ENCODE results near the gene DDIAS.

Gene DDIAS

GRCh38 chr11:82978422-82979099 is 77.0 kb downstream of the DDIAS start:
- H3K9me3 ChIP-seq (replicated peaks; ENCODE audit: low read length): no peaks in the 10 kb centered on the region
- no peaks in the 10 kb centered on the region for H3K27me3 ChIP-seq (ENCODE audit: control insufficient read depth, insufficient read depth, low read length)
- H3K4me3 ChIP-seq (ENCODE audit: low read length): no peak overlapping the region
- H3K4me2 ChIP-seq (ENCODE audit: low read length): no peak overlapping the region
- peaks cover 10% of the 10 kb centered on the region for H3K36me3 ChIP-seq (ENCODE audit: insufficient read depth, low read length)
- H3K9ac ChIP-seq (ENCODE audit: low read depth, low read length): no peak overlapping the region
- peaks cover 38% of the 10 kb centered on the region for H3K4me1 ChIP-seq (ENCODE audit: control insufficient read depth, insufficient read depth, low read length)

- H3K4me3 ChIP-seq (ENCODE audit: low read length): peak overlapping the region; percentile 28
- H3K27me3 ChIP-seq (ENCODE audit: control insufficient read depth, insufficient read depth, low read length): no peaks in the 10 kb centered on the region
- H3K9ac ChIP-seq (ENCODE audit: low read depth, low read length): peak overlapping the region; percentile 43
- peaks cover 38% of the 10 kb centered on the region for H3K4me1 ChIP-seq (ENCODE audit: control insufficient read depth, insufficient read depth, low read length)
- H3K9me3 ChIP-seq (replicated peaks; ENCODE audit: low read length): no peaks in the 10 kb centered on the region
- H3K36me3 ChIP-seq (ENCODE audit: insufficient read depth, low read length): peaks cover 17% of the 10 kb centered on the region
- peak overlapping the region; percentile 33 for H3K4me2 ChIP-seq (ENCODE audit: low read length)
Observed at GRCh38 chr11:82979824-82980223, 78.3 kb downstream of the DDIAS start.

- H3K9me3 ChIP-seq (replicated peaks; ENCODE audit: low read length): no peaks in the 10 kb centered on the region
- H3K27me3 ChIP-seq (ENCODE audit: control insufficient read depth, insufficient read depth, low read length): no peaks in the 10 kb centered on the region
- H3K9ac ChIP-seq (ENCODE audit: low read depth, low read length): peak overlapping the region; percentile 43
- peak overlapping the region; percentile 38 for H3K4me2 ChIP-seq (ENCODE audit: low read length)
- peaks cover 17% of the 10 kb centered on the region for H3K36me3 ChIP-seq (ENCODE audit: insufficient read depth, low read length)
- H3K4me3 ChIP-seq (ENCODE audit: low read length): no peak overlapping the region
- peaks cover 38% of the 10 kb centered on the region for H3K4me1 ChIP-seq (ENCODE audit: control insufficient read depth, insufficient read depth, low read length)
Observed at GRCh38 chr11:82980292-82980691, 78.8 kb downstream of the DDIAS start.

GRCh38 chr11:82980947-82981346 is 79.4 kb downstream of the DDIAS start:
- Histone ChIP-seq H3K9me3 (replicated peaks; ENCODE audit: low read length) (no peaks in the 10 kb centered on the region), H3K27me3 (ENCODE audit: control insufficient read depth, insufficient read depth, low read length) (no peaks in the 10 kb centered on the region), H3K4me3 (ENCODE audit: low read length) (no peak overlapping the region), H3K4me1 (ENCODE audit: control insufficient read depth, insufficient read depth, low read length) (peaks cover 36% of the 10 kb centered on the region), H3K9ac (ENCODE audit: low read depth, low read length) (no peak overlapping the region), H3K4me2 (ENCODE audit: low read length) (no peak overlapping the region), H3K36me3 (ENCODE audit: insufficient read depth, low read length) (peaks cover 21% of the 10 kb centered on the region)

GRCh38 chr11:82981852-82982251 is 80.3 kb downstream of the DDIAS start:
- H3K9ac ChIP-seq (ENCODE audit: low read depth, low read length): no peak overlapping the region

More at GRCh38 chr11:82981852-82982251, 80.3 kb downstream of the DDIAS start:
- Histone ChIP-seq H3K4me3 (ENCODE audit: low read length) (no peak overlapping the region), H3K36me3 (ENCODE audit: insufficient read depth, low read length) (peaks cover 24% of the 10 kb centered on the region), H3K4me2 (ENCODE audit: low read length) (no peak overlapping the region), H3K9me3 (replicated peaks; ENCODE audit: low read length) (no peaks in the 10 kb centered on the region), H3K4me1 (ENCODE audit: control insufficient read depth, insufficient read depth, low read length) (peaks cover 36% of the 10 kb centered on the region), H3K27me3 (ENCODE audit: control insufficient read depth, insufficient read depth, low read length) (no peaks in the 10 kb centered on the region)

Data from skeletal muscle satellite cell (primary cell).